GM21717 (cell line): ENCODE data around the gene THOC1.
A peak's percentile ranks its signal among the peaks of the same experiment; 100 is the strongest.

Source experiments
- ATAC-seq: cut with Tn5 transposase; IDR thresholded peaks from one replicate; pipeline ENCODE4 v1.9.1; 2021; ENCODE audit warnings: mild to moderate bottlenecking, moderate library complexity; ENCODE audit not compliant: unreplicated experiment

Gene THOC1

GRCh38 chr18:286515-287310 is 18.9 kb upstream of the THOC1 start:
- ATAC-seq = no peak

- ATAC-seq = no peak
These were observed 18.0 kb upstream of the THOC1 start for GRCh38 chr18:285817-286216.

- ATAC-seq = no peak
These were observed 7.6 kb upstream of the THOC1 start for GRCh38 chr18:275486-275885.

GRCh38 chr18:274313-274712 is 6.5 kb upstream of the THOC1 start:
- no peak for ATAC-seq

GRCh38 chr18:273525-273924 is 5.7 kb upstream of the THOC1 start:
- no peak for ATAC-seq

- no peak for ATAC-seq
These were observed 4.8 kb upstream of the THOC1 start for GRCh38 chr18:272650-273049.

GRCh38 chr18:269480-270095 is 1.7 kb upstream of the THOC1 start:
- ATAC-seq = no peak

- peak; percentile 22 for ATAC-seq
These were observed 513 bp downstream of the THOC1 start for GRCh38 chr18:267380-267687.

GRCh38 chr18:261398-262073 is 6.3 kb downstream of the THOC1 start:
- no peak for ATAC-seq

- no peak for ATAC-seq
These were observed 7.3 kb downstream of the THOC1 start for GRCh38 chr18:260547-260946.

GRCh38 chr18:255171-255570 is 12.7 kb downstream of the THOC1 start:
- ATAC-seq = no peak

GRCh38 chr18:253121-253520 is 14.7 kb downstream of the THOC1 start:
- ATAC-seq = no peak

- no peak for ATAC-seq
These were observed 16.3 kb downstream of the THOC1 start for GRCh38 chr18:251572-251971.

GRCh38 chr18:250685-251084 is 17.2 kb downstream of the THOC1 start:
- no peak for ATAC-seq

GRCh38 chr18:248053-248452 is 19.8 kb downstream of the THOC1 start:
- no peak for ATAC-seq

- ATAC-seq = no peak
These were observed 22.5 kb downstream of the THOC1 start for GRCh38 chr18:245282-245847.

- ATAC-seq = no peak
These were observed 27.7 kb downstream of the THOC1 start for GRCh38 chr18:240175-240574.

GRCh38 chr18:231563-231962 is 36.3 kb downstream of the THOC1 start:
- ATAC-seq = no peak

GRCh38 chr18:228586-228985 is 39.3 kb downstream of the THOC1 start:
- no peak for ATAC-seq

GRCh38 chr18:227902-228301 is 39.9 kb downstream of the THOC1 start:
- no peak for ATAC-seq

- no peak for ATAC-seq
These were observed 40.5 kb downstream of the THOC1 start for GRCh38 chr18:227374-227773.

- no peak for ATAC-seq
These were observed 42.1 kb downstream of the THOC1 start for GRCh38 chr18:225745-226144.
